ENCODE results near the gene POLR2J.

GRCh38 chr7:102427019-102427405 lies 51.7 kb downstream of the POLR2J start:
- TF ChIP-seq CTCF (conservative IDR thresholded peaks at IDR 0.05) (no peak), EZH2 (IDR thresholded peaks at IDR 0.05; ENCODE audit: low read depth) (no peak)
